Upper lobe of left lung (tissue), 4 donors: ENCODE measurements around the gene PLCH2.

Experiments
- CTCF ChIP-seq, 6 experiments: fragments of 450-650 bp in 4 of 6; fragments of 200-600 bp in 2 of 6; sonication (generic) in 2 of 6; IDR thresholded peaks; one replicate each; pipeline ENCODE4 v1.5.1; 2016 to 2019; ENCODE audit warnings: antibody characterized with exemption in 6 of 6
- POLR2AphosphoS5 ChIP-seq, 2 donors: sonication (generic); formaldehyde crosslinking; IDR thresholded peaks; one replicate each; pipeline ENCODE4 v1.5.1; 2017; ENCODE audit warnings: antibody characterized with exemption in 2 of 2

DNA sequence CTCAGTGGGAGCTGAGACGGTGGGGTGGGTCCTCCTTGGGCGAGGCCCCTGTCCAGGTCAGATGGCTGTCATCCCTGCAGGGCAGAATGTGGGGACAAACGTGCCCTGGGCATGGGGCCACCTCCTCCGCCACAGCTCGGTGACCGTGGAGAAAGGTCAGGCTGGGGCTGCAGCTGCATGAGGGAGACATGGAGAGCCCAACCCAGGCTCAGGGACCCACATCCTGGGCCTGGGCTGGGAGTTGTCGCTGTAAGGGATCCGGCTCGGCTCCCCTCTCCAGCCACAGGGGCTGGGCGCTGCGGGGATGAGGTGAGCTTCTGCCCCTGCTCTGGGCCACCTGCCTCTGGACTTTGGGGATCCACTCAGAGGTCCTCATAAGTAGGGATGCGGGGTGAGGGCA is 518 bp upstream of the PLCH2 start:
- TF ChIP-seq CTCF (IDR thresholded peaks at IDR 0.05), result no peak
- TF ChIP-seq POLR2AphosphoS5 (IDR thresholded peaks at IDR 0.05), result no peak
